Stimulated activated CD8-positive, alpha-beta memory T cell treated with anti-CD3 and anti-CD28 coated beads, Interleukin-15, amount 100 ng/mL, for 48 hours (primary cell): ENCODE results near the gene DCAF4.
"Not testable (repeated sequence)": the region's sequence is repeated elsewhere in the genome, so short reads cannot be mapped to it uniquely, and the experiment has no call there.

Source experiments
- DNase-seq, 2 donors: peaks; one replicate each; pipeline ENCODE4 v3.0.0-alpha.2; 2020; ENCODE audit warnings: low read depth in 2 of 2

Gene DCAF4

DNA sequence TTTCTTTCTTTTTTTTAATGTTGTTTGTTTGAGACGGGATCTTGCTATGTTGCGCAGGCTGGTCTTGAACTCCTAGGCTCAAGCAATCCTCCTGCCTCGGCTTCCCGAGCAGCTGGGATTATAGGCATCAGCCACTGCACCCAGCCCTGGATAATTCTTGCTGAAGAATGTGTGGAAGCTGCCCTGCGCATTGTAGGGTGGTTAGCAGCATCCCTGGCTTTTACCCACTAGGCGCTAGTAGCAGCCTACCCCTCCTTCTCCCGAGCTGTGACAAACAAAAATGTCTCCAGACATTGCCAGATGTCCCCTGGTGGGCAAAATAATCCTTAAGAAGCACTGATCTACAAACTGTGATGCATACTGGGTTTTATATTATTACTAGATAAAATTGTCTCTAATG, 6.6 kb downstream of the DCAF4 start:
- DNase-seq: no peak

DNA sequence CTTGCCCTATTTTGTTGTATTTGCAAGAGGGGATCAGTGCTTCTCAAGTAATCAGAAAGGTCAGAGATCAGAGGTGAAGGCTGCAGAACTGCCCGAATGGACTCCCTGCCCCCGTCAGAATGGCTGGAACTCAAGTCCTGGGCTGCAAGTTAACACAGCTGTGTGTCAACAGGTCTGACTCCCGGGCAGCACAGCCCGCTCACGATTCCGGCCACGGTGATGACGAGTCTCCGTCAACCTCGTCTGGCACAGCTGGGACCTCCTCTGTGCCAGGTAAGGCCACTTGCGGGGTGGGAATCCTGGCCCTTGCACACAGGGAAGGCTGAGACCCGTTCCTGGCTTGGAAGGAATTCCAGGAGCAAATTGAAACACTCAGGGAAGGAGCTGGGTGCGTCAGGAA, 13.4 kb downstream of the DCAF4 start:
- no peak for DNase-seq

DNA sequence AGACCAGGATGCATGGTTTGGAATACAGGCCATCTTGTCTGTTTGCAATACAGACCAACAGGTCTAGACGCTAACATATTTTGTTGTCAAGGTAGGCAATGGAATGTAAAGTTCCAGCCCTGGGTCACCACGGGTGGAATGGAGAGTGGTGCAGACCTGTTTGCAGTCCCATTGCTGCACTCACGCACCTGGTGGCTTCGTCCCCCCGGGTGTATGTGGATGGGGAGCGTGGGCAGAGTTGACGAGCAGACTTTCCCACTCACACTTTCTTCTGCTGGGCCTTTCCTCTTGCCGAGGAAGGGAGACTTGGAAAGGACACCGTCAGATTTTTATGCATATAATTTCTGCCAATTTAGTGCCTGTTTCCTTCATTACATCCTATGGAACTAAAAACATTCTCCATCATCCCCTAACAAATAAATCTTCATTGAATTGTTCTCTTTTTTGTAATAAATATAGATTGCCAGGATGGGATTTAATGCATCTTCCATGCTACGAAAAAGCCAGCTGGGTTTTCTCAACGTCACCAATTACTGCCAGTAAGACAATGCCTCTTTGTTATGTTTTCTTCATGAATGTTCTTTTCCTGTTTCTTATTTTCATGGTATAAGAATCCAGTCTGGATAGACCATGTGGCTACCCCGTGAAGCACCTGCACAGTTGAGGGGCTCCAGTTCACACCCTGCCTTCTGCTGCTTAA, 15.2 kb downstream of the DCAF4 start:
- DNase-seq: no peak

DNA sequence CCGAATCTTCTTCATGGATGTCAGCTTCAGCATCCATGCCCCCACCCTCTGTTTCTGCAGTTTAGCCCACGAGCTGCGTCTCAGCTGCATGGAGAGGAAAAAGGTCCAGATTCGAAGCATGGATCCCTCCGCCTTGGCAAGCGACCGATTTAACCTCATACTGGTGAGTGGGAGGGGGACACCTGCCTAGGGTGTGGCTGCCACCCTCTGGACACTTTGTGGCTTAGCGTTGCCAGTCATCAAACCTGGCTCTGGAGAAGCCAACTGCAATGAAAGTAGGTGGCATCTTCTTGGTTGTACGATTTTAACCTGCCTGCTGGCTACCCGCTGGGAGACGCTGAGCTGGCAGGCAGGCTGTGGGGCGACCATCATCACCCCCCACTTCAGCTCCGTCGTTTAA, 16.7 kb downstream of the DCAF4 start:
- DNase-seq: no peak

DNA sequence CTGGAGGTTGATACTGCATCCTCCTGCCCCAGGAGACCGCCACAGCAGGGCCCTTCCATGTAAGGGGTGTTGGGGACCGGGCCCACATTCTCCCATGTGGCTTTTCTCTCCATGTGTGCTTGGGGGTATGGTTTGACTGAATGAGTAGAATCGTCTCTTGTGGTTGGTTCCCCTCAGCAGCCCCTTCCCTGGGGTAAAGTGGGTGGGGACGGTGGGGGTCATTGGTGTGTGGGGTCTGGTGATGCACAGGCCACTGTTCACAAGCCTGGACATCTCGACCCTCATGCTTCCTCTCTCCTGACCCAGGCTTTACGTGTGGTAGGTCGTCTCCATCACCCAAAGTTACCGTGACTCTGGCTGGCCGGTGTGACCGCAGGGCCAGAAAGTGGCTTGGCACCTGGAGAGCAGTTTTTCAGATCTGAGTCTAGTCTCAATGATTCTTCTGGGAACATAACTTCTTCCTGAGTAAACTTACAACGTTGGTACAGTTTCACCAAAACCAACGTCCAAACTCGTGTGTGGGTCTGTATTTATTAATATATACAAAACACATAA, 17.7 kb downstream of the DCAF4 start:
- DNase-seq: no peak

DNA sequence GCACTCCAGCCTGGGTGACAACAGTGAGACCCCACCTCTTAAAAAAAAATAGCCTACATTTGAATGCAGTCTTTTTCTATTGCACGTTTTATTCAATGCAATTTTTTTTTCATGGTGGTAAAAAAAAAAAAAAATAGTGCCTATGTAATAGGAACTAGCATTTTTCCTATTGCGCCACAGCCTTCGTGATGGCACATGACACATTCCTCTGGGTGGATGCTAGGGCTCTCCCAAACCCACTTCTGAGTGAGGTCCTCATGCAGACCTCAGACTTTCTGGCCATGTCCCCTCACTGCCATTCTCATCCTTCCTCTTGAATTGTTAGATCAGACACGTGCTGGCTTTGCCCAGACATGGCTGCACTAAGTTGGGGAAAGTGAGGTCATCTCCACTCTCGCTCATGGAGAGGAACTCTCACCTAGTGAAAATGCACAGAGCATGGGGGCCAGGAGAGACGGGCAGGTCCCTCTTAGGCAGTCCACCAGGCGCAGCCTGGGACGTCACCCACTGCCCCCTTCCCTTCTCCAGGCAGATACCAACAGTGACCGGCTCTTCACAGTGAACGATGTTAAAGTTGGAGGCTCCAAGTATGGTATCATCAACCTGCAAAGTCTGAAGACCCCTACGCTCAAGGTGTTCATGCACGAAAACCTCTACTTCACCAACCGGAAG, 19.2 kb downstream of the DCAF4 start:
- no peak for DNase-seq

DNA sequence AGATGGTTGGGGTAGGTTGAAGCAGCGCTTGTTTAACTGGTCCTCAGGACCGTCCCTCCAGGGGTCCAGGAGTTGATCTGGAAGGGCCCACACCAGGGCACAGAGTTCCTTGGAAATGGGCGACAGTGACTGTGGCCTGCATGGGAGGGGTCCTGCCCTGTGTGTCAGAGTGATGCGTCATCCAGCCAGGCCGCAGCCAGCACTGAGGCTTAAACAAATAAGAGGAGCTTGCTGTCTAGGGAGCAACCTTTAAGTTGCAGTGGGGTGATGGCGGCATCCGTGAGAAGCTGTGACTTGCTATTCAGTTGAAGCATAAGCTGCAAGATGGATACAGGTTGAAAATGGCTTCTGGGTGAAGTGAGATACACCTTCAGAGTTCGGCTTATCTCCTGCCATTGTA, 20.2 kb downstream of the DCAF4 start:
- no peak for DNase-seq

DNA sequence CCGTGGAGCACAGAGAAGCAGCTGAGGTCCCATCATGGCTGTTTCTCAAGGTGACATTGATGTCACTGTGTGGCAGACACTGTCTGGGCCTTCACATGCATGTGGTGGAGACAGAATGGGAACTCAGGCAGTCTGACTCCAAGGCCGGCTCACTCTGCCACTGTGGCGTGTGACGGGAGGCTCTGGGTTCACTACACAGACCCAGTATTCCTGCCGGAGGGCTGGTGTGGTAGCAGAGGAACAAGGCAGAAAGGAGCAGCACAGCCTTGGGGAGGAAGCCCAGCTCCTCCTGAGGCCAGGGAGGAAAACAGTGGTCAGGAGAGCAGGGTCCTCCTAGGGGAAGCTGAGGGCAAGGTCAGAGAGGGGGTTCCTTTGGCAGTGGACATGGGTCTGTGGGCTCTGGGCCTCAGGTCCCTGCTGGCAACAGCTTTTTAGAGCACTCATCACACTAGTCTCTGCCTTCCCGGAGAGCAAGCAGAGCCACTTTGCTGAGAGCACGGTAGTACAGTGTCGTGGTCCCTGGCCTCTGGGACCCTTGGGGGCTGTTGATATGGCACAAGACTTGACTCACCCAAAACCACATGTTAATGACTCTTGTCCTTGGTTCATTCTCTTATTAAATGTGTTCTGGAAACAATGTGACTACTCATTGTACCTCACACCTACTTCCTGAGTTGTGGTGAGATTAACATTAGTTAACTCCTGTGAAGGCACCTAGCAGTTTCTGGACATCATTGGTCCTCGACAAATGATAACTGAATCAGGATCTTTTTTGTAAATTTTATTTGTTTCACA, 21.3 kb downstream of the DCAF4 start:
- DNase-seq: peak in 1 of 2 donors; percentile 12

DNA sequence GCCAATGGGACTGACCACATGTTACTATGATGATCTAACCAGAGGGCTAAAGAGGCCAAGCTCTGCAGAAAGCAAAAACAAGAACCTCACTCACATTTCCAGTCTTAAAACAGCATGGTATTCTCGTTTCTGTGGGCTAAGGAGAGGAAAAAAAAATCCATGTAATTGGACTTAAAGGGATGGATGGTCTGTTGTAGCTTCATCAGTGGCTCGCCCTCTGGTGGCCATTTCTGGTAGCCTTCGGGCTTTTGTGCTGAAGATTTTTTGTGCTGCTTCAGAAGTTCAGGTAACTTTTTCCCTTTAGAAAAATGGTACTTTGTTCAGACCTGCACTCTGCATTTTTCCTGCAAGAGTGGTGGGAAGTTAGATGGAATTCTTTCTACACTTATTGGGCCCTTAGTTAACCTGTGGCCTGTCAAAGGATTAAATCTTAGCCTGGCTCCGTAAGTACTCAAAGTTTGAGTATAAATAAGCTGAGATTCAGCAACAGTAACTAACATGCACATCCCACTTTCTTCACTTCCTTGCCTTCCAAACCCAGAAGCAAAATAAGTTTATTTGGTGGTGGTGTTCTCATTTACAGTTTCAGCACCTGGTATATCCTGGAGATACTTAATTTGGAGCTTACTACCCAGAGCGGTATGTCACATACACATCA, 22.3 kb downstream of the DCAF4 start:
- DNase-seq: peak; percentile 21 to 28

DNA sequence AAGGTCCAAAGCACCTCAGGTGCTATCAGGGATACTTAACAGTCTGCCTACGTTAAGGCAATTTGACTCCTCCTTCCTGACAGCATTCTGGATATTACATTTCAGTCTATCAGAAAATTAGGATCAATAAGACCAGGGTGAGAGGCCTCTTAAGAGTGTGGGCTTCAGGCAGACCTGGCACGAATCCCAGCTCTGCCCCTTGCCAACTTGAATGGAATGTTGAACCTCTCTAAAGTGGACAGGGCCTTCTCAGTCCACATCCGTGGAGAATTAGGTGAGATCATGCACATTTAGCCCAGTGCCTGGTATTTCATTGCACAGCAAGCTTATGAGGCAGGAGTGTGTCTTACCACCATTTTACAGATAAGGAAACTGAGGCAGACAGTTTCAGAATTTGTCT, 25.9 kb downstream of the DCAF4 start:
- no peak for DNase-seq

DNA sequence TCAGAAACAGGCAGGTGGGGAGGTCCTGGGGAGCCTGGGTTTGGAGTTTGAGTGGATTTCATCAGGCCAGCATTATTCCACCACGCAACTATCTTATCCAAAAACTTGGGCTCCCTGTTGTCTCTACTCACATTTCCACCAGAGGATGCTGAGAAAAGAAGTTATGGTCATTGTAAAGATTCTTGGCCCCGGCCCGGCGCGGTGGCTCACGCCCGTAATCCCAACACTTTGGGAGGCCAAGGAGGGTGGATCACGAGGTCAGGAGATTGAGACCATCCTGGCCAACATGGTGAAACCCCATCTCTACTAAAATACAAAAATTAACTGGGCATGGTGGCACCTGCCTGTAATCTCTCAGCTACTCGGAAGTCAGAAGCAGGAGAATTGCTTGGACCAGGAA, 30.5 kb downstream of the DCAF4 start:
- not testable (repeated sequence) for DNase-seq

DNA sequence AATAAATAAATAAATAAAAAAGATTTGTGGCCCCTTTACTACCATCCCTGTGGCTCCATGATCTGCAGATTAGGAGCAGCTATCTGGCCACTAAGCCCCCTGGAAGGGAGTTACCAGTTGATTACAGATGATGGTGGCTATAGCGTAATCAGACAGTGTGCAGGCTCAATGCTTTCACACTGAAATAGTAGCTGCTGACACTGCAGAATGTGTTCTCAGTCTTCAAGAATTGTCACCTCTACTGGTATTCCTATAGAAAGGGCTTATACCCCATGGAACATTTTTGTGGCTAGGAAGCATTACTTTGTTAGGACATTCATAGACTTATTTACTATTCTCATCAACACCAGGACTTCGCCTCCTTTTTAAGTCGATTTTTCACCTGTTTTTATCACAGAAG, 30.9 kb downstream of the DCAF4 start:
- DNase-seq: no peak

DNA sequence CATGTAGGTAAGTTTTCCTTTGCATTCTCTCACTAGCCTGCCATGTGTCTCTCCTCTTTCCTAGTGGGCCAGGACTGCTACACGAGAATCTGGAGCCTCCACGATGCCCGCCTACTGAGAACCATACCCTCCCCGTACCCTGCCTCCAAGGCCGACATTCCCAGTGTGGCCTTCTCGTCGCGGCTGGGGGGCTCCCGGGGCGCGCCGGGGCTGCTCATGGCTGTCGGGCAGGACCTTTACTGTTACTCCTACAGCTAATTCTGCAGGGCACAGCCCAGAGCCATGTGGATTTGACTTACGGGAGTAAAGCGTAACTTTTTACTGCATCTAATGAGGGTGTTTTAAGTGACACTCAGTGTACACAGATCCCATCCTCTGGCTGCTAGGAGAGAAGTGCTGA, 32.3 kb downstream of the DCAF4 start:
- DNase-seq: no peak

DNA sequence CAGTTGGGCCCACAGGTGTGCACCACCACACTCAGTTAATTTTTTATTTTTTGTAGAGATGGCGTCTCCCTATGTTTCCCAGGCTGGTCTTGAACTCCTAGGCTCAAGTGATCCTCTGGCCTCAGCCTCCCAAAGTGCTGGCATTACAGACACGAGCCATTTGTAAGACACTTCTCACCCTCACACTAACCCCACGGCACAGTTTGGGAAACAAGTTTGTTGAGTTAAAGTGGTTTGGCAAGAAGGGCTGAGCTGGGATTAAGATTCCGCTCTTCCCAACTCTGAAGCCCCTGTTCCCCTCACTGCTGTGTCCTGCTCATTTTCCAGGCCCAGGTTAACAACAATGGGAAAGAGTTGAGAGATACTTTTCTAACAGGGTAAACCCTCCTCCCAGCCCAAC, 34.8 kb downstream of the DCAF4 start:
- DNase-seq: not testable (repeated sequence)

DNA sequence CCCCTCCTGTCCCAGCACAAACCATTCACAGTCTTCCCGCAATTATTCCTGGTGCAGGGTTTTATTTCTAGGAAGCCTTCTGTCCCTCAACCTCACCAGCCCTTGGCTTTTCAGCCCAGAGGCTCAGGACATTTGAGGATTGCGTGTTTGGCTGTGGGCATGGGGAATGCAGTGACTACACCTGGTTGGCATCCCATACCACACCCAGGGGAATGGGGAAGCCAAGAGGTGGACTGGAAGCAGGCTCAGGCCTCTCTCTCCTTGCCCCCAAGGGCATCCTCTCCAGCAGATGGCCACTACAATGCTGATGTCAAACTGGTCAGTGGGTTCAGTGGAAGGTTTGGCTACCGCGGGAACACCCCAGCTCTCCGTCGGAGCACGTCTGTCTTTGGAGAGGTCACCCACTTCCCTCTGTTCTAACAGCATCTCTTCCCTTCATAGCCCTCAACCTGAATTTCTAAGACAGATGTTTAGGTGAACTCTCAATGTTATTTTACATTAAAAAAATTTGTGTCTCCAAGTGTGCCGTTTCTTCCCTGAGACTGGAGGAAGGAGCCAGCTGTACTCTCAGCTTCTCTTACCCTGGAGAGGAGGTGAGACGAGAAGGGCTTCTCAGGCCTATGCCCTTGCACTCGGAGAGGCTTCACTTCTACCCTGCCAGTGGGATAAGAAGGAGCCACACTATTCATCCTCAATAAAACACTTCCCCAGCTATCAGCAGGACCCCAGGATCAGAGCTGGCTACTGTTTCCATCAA, 35.5 kb downstream of the DCAF4 start:
- DNase-seq: no peak

DNA sequence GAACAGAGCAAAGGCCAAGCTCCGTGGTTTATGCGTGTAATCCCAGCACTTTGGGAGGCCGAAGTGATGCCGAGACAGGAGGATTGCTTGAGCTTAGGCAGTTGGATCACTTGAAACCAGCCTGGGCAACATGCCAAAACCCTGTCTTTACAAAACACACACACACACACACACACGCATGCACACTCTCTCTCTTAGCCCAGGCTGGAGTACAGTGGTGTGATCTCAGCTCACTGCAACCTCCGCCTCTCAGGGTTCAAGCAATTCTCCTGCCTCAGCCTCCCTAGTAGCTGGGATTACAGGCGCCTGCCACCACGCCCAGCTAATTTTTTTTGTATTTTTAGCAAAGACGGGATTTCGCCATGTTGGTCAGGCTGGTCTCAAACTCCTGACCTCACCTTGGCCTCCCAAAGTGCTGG, 36.1 kb downstream of the DCAF4 start:
- DNase-seq: not testable (repeated sequence)

DNA sequence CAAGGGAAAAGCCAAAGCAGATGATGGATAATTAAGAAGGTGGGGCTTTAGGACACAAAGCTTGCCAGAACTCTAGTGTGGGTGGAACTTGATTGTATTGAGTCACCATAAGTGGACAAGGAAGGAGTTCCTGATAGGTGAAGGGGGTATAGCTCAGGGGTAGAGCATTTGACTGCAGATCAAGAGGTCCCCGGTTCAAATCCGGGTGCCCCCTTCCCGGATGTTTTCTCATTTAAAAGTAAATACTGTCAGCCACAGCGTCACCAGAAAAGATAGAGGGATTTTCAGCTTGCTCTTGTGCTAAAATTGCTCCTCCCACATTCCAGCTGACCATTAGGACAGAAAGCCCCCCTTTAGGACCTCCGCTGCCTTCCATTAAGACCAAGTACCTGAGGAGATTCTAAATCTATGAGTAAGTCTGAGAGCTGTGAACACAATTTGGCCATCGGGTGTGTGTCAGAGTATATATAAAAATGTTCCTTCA, 36.6 kb downstream of the DCAF4 start:
- no peak for DNase-seq

DNA sequence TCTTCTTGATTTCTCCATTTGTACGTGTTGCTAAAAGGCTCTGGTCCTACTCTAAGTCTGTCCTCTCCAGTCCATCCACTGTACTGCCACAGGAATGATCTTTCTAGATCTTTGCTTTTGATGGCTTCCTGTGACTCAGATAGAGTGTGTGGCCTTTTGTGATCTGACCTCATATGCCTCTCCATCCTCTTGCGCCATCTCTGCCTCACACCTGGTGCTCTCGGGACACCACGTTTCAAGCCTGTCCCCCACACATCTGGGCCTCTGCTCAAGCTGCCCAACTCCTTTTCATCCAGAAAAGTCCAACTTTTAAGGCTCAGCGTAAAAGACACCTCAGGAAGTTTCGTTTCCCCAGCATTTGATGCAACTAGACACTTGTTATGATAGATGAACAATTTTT, 39.0 kb downstream of the DCAF4 start:
- no peak for DNase-seq

DNA sequence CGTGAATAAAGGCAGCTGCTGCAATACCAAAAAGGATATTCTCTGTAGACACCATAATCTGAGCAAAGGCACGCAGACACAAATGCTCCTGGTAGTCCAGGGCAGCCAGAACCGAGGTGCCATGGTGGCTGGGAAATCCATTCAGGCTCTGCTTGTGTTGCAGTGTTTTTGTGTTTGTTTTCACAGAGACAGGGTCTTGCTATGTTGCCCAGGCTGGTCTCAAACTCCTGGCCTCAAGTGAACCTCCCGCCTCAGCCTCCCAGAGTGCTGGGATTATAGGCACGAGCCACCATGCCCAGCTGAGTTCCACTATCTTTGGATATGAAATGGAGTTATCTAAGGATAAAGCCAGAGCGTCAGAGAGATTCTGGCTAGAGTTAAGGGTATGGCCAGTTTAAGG, 39.8 kb downstream of the DCAF4 start:
- DNase-seq: no peak

DNA sequence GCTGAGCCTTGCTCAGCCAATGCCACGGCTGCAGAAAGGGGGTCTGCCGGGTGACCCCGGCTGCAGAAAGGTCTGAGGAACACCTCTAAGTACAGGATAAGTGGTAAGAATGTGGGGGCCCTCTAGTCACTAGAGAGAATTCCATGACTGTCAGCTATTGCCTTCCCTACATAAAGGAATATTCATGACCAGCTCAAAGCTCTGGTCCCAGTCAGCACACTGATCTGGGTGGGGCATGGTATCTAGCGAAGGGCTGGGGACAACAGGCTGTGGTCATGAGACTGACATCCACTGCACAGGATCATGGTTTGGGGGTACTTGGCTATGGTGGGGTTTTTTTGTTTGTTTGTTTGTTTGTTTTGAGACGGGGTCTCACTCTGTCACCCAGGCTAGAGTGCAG, 42.1 kb downstream of the DCAF4 start:
- DNase-seq: no peak

DNA sequence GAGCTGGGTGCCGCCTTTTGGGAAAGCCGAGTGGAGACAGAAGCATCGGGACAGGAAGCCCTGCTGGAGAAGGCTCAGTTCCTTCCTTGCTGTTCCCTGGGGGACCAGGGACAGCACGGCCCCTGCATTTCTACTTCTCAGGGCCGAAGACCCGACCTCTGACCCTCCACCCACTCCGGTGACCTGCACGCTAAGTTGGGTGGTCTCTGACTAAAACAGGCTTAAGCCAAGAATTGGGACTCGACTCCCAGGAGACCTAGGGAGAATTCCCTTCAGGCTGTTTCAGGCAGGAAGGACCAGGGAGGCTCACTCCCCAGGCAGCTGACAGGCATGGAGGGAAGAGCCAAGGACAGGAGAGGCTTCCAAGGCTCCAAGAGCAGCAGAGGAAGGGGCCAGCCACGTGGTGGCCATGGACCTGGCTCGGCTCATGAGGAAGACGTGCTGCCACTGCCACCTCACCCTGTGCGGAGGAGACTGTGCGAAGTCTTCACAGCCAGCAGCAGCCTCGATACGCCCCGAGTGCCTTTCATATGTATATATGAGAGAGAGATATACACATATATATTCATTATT, 43.9 kb downstream of the DCAF4 start:
- no peak for DNase-seq
